Measurements from ENCODE around the gene DIO3.

Gene DIO3

DNA sequence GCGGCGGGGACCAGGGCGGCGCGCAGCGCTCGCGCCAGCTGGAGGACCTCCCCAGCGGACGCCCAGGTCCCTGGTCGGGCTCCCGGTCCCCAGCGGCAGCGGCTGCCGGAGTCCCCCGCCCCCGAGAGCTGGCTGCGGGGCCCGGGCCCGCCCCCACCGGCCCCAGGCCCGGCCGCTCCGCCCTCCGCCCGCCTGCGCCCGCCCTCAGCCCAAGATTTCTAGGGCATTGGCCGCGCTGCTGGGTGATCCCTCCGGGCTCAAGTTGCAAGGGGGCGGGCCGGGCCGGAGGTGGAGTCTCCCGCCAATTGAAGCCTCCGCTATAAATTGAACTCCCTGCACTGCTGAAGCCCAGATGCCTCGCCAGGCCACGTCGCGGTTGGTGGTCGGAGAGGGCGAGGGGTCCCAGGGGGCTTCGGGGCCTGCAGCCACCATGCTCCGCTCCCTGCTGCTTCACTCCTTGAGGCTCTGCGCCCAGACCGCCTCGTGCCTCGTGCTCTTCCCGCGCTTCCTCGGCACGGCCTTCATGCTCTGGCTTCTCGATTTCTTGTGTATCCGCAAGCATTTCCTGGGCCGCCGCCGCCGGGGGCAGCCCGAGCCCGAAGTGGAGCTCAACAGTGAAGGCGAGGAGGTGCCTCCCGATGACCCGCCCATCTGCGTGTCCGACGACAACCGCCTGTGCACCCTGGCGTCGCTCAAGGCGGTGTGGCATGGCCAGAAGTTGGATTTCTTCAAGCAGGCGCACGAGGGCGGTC, at the start of gene DIO3:
Gene DIO3, plus strand, starts transcription at position 351 of the 752 bp plus-strand sequence.
- Histone ChIP-seq H3K4me3 (ENCODE audit: severe bottlenecking) (peak within 1 kb of the TSS; percentile 26), H3K4me1 (ENCODE audit: insufficient read depth, poor library complexity, severe bottlenecking) (no peaks in the 10 kb centered on the region), H3K27ac (ENCODE audit: poor library complexity, severe bottlenecking) (no peak within 1 kb of the TSS), H3K27me3 (ENCODE audit: insufficient read depth, poor library complexity, severe bottlenecking) (peaks cover 69% of the 10 kb centered on the region), H3K36me3 (ENCODE audit: low read depth) (no peaks in the 10 kb centered on the region), H3K9me3 (ENCODE audit: severe bottlenecking) (peaks cover 13% of the 10 kb centered on the region)
- ATAC-seq (ENCODE audit: low read depth) (0 out of 3 replicates have a peak, but pooled peaks have one; percentile 7), DNase-seq (ENCODE audit: low spot score) (no peak)
- TF ChIP-seq, protein P1, sequence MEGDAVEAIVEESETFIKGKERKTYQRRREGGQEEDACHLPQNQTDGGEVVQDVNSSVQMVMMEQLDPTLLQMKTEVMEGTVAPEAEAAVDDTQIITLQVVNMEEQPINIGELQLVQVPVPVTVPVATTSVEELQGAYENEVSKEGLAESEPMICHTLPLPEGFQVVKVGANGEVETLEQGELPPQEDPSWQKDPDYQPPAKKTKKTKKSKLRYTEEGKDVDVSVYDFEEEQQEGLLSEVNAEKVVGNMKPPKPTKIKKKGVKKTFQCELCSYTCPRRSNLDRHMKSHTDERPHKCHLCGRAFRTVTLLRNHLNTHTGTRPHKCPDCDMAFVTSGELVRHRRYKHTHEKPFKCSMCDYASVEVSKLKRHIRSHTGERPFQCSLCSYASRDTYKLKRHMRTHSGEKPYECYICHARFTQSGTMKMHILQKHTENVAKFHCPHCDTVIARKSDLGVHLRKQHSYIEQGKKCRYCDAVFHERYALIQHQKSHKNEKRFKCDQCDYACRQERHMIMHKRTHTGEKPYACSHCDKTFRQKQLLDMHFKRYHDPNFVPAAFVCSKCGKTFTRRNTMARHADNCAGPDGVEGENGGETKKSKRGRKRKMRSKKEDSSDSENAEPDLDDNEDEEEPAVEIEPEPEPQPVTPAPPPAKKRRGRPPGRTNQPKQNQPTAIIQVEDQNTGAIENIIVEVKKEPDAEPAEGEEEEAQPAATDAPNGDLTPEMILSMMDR (IDR thresholded peaks at IDR 0.05; ENCODE audit: poor library complexity, severe bottlenecking) = no peak

DNA sequence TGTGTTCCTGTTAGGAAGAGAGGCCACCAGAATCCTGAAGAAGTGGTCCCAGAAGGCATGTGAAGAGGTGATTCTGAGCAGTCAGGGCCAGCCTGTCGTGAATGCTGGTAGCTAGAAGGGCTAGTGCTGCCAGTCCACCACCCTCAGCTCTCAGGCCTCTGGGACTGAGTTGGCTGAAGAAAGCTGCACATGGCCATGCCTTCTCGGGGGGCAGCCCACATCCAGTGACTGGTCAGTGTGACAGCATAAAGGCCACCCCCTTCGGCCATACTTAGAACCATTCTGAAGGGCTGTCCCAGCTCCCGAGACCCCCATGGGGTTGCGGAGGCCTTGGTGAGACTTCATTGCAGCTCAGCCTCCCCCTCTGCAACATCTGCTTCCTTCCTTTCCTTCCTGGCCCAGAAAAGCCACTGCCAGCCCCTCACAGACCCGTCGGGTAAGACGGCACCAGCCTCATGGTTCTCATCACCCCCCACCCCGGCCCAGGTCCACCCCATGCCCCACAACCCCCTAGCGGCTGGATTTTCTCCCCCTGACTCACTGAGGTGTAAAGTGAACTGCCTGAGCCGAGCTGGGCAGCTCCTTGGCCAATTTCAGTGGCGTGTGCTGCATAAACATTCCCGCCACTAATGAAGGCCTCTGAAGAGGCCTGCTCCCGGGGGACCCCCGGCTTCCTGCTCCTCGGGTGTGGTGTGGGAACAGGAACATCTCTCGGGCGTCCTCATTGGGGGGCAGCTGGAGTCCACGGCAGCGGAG, 49.5 kb upstream of the DIO3 start:
- no peak for DNase-seq (ENCODE audit: low spot score)
- ATAC-seq (ENCODE audit: low read depth) = no peak
- no peaks in the 10 kb centered on the region for H3K4me1 ChIP-seq (ENCODE audit: insufficient read depth, poor library complexity, severe bottlenecking)
- H3K27me3 ChIP-seq (ENCODE audit: insufficient read depth, poor library complexity, severe bottlenecking) = no peaks in the 10 kb centered on the region
- no peaks in the 10 kb centered on the region for H3K36me3 ChIP-seq (ENCODE audit: low read depth)
- H3K27ac ChIP-seq (ENCODE audit: poor library complexity, severe bottlenecking) = no peak overlapping the region
- H3K4me3 ChIP-seq (ENCODE audit: severe bottlenecking) = no peak overlapping the region
- TF ChIP-seq, protein P1 (IDR thresholded peaks at IDR 0.05; ENCODE audit: poor library complexity, severe bottlenecking) = no peak
- no peaks in the 10 kb centered on the region for H3K9me3 ChIP-seq (ENCODE audit: severe bottlenecking)

DNA sequence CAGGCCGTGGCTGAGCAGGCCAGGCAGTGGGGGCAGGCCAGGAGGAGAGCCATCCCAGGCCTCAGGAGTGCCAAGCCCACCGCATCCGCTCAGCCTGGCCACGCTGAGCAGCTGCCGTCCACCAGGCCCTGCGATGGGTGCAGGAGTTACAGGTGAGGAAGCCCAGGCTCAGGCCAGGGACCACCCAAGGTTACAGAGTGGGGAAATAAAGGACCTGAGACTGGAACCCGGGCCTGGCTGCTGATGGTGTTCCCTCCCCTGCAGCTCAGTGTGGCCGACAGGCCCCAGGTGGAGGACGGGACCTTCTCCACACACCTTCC, 49.0 kb upstream of the DIO3 start:
- Histone ChIP-seq H3K4me3 (ENCODE audit: severe bottlenecking) (no peak overlapping the region), H3K4me1 (ENCODE audit: insufficient read depth, poor library complexity, severe bottlenecking) (no peaks in the 10 kb centered on the region), H3K27me3 (ENCODE audit: insufficient read depth, poor library complexity, severe bottlenecking) (no peaks in the 10 kb centered on the region), H3K36me3 (ENCODE audit: low read depth) (no peaks in the 10 kb centered on the region), H3K27ac (ENCODE audit: poor library complexity, severe bottlenecking) (no peak overlapping the region), H3K9me3 (ENCODE audit: severe bottlenecking) (no peaks in the 10 kb centered on the region)
- ATAC-seq (ENCODE audit: low read depth) (no peak), DNase-seq (ENCODE audit: low spot score) (no peak)
- TF ChIP-seq, protein P1 (IDR thresholded peaks at IDR 0.05; ENCODE audit: poor library complexity, severe bottlenecking) = no peak

DNA sequence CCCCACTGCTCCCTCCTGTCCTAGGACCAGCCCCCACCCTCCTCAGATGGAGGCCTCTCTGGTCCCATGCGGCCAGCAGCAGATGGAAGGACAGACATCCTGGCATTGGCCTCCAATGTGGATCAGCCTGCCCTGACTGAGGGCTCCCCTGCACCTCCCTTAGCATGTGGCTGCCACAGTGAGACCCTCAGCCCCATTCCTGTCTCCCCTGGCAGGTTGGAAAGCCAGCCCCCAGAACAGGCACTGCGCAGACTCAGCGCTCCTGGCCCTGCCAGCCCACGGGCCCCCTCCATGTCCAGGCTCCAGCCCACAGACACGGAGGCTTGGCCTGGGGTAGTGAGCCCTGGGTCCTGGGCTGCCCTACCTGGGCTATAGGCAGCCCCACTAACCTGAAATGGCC, 47.2 kb upstream of the DIO3 start:
- no peaks in the 10 kb centered on the region for H3K36me3 ChIP-seq (ENCODE audit: low read depth)
- ATAC-seq (ENCODE audit: low read depth) (no peak), DNase-seq (ENCODE audit: low spot score) (no peak)
- no peak overlapping the region for H3K27ac ChIP-seq (ENCODE audit: poor library complexity, severe bottlenecking)
- no peak overlapping the region for H3K4me3 ChIP-seq (ENCODE audit: severe bottlenecking)
- no peaks in the 10 kb centered on the region for H3K27me3 ChIP-seq (ENCODE audit: insufficient read depth, poor library complexity, severe bottlenecking)
- H3K9me3 ChIP-seq (ENCODE audit: severe bottlenecking) = no peaks in the 10 kb centered on the region
- TF ChIP-seq, protein P1 (IDR thresholded peaks at IDR 0.05; ENCODE audit: poor library complexity, severe bottlenecking) = no peak
- no peaks in the 10 kb centered on the region for H3K4me1 ChIP-seq (ENCODE audit: insufficient read depth, poor library complexity, severe bottlenecking)

DNA sequence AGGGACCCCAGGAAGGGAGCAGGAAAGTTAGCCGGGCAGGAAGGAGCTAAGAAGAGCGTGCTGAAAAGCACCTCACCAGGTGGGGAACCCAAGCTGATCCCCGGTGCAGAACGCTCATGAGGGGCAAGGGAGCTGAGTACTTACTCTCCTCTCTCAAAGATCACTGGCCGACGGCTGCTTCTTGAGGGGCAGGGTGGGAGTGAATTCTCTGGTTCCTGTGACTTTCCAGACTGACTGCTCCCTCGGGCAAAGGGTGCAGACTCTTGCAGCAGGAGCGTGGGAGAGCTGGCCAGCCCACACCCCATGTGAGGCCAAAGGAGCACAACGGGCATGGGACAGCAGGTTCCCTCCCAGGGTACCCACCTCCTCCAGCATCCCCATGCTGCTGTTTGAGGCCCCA, 44.9 kb upstream of the DIO3 start:
- H3K27ac ChIP-seq (ENCODE audit: poor library complexity, severe bottlenecking) = no peak overlapping the region

More for the DNA sequence above, 44.9 kb upstream of the DIO3 start:
- Histone ChIP-seq H3K27me3 (ENCODE audit: insufficient read depth, poor library complexity, severe bottlenecking) (no peaks in the 10 kb centered on the region), H3K36me3 (ENCODE audit: low read depth) (no peaks in the 10 kb centered on the region), H3K9me3 (ENCODE audit: severe bottlenecking) (no peaks in the 10 kb centered on the region), H3K4me3 (ENCODE audit: severe bottlenecking) (no peak overlapping the region), H3K4me1 (ENCODE audit: insufficient read depth, poor library complexity, severe bottlenecking) (no peaks in the 10 kb centered on the region)
- TF ChIP-seq, protein P1 (IDR thresholded peaks at IDR 0.05; ENCODE audit: poor library complexity, severe bottlenecking) = no peak
- ATAC-seq (ENCODE audit: low read depth) = no peak
- no peak for DNase-seq (ENCODE audit: low spot score)
